Mucosa of stomach (tissue), 1 donor: ENCODE data around the gene IL2RA.
"Not testable (repeated sequence)": the region's sequence is repeated elsewhere in the genome, so short reads cannot be mapped to it uniquely, and the experiment has no call there.

ENCODE experiments used
- H3K27me3 ChIP-seq: one replicate; pipeline ENCODE4 v1.7.0; 2013; ENCODE audit warnings: mild to moderate bottlenecking, low read length; ENCODE audit not compliant: control insufficient read depth, insufficient read depth
- H3K36me3 ChIP-seq: one replicate; pipeline ENCODE4 v1.7.0; 2013; ENCODE audit warnings: low read length; ENCODE audit not compliant: control insufficient read depth, insufficient read depth
- H3K4me1 ChIP-seq: one replicate; pipeline ENCODE4 v1.7.0; 2013; ENCODE audit warnings: mild to moderate bottlenecking, low read length; ENCODE audit not compliant: control insufficient read depth, insufficient read depth
- H3K4me3 ChIP-seq: one replicate; pipeline ENCODE4 v1.7.0; 2013; ENCODE audit warnings: low read length
- H3K9ac ChIP-seq: one replicate; pipeline ENCODE4 v1.7.0; 2013; ENCODE audit warnings: mild to moderate bottlenecking, low read length, moderate library complexity
- H3K9me3 ChIP-seq: one replicate; pipeline ENCODE4 v1.7.0; 2013; ENCODE audit warnings: mild to moderate bottlenecking, low read length, moderate library complexity; ENCODE audit not compliant: control insufficient read depth
- donor health status: Pancreatic carcinoma.

The IL2RA gene

GRCh38 chr10:6011558-6011957, 50.6 kb downstream of the IL2RA start:
- H3K4me3 ChIP-seq: no peak overlapping the region
- no peaks in the 10 kb centered on the region for H3K27me3 ChIP-seq
- H3K9me3 ChIP-seq: no peaks in the 10 kb centered on the region
- H3K9ac ChIP-seq: no peak overlapping the region
- no peaks in the 10 kb centered on the region for H3K36me3 ChIP-seq
- no peaks in the 10 kb centered on the region for H3K4me1 ChIP-seq

GRCh38 chr10:6010569-6010968, 51.6 kb downstream of the IL2RA start:
- Histone ChIP-seq H3K27me3 (no peaks in the 10 kb centered on the region), H3K9ac (no peak overlapping the region), H3K4me1 (no peaks in the 10 kb centered on the region), H3K9me3 (no peaks in the 10 kb centered on the region), H3K36me3 (no peaks in the 10 kb centered on the region), H3K4me3 (no peak overlapping the region)

GRCh38 chr10:6009961-6010360, 52.2 kb downstream of the IL2RA start:
- H3K4me3 ChIP-seq: no peak overlapping the region
- no peaks in the 10 kb centered on the region for H3K27me3 ChIP-seq
- H3K9me3 ChIP-seq: no peaks in the 10 kb centered on the region
- no peak overlapping the region for H3K9ac ChIP-seq
- H3K4me1 ChIP-seq: no peaks in the 10 kb centered on the region
- H3K36me3 ChIP-seq: no peaks in the 10 kb centered on the region

- no peak overlapping the region for H3K4me3 ChIP-seq
- H3K9ac ChIP-seq: no peak overlapping the region
- H3K4me1 ChIP-seq: no peaks in the 10 kb centered on the region
- H3K27me3 ChIP-seq: no peaks in the 10 kb centered on the region
- no peaks in the 10 kb centered on the region for H3K36me3 ChIP-seq
- H3K9me3 ChIP-seq: no peaks in the 10 kb centered on the region
Observed at GRCh38 chr10:6009150-6009549, 53.0 kb downstream of the IL2RA start.

- no peak overlapping the region for H3K9ac ChIP-seq
- no peaks in the 10 kb centered on the region for H3K27me3 ChIP-seq
- H3K36me3 ChIP-seq: no peaks in the 10 kb centered on the region
- no peaks in the 10 kb centered on the region for H3K9me3 ChIP-seq
- no peaks in the 10 kb centered on the region for H3K4me1 ChIP-seq
- no peak overlapping the region for H3K4me3 ChIP-seq
Observed at GRCh38 chr10:6008497-6009142, 53.5 kb downstream of the IL2RA start.

- Histone ChIP-seq H3K4me3 (no peak overlapping the region), H3K4me1 (no peaks in the 10 kb centered on the region), H3K9me3 (no peaks in the 10 kb centered on the region), H3K9ac (no peak overlapping the region), H3K27me3 (no peaks in the 10 kb centered on the region), H3K36me3 (no peaks in the 10 kb centered on the region)
Observed at GRCh38 chr10:6006991-6007390, 55.2 kb downstream of the IL2RA start.

- H3K9ac ChIP-seq: no peak overlapping the region
- H3K4me1 ChIP-seq: no peaks in the 10 kb centered on the region
- H3K9me3 ChIP-seq: no peaks in the 10 kb centered on the region
- H3K36me3 ChIP-seq: no peaks in the 10 kb centered on the region
- no peak overlapping the region for H3K4me3 ChIP-seq
- no peaks in the 10 kb centered on the region for H3K27me3 ChIP-seq
Observed at GRCh38 chr10:6006546-6006945, 55.6 kb downstream of the IL2RA start.

- no peaks in the 10 kb centered on the region for H3K36me3 ChIP-seq
- H3K4me3 ChIP-seq: no peak overlapping the region
- no peaks in the 10 kb centered on the region for H3K9me3 ChIP-seq
- H3K9ac ChIP-seq: no peak overlapping the region
- no peaks in the 10 kb centered on the region for H3K4me1 ChIP-seq
- H3K27me3 ChIP-seq: no peaks in the 10 kb centered on the region
Observed at GRCh38 chr10:6005856-6006395, 56.2 kb downstream of the IL2RA start.

- not testable (repeated sequence) for H3K9me3 ChIP-seq, H3K4me3 ChIP-seq, H3K27me3 ChIP-seq, H3K4me1 ChIP-seq, H3K9ac ChIP-seq, H3K36me3 ChIP-seq
Observed at GRCh38 chr10:6005161-6005804, 56.9 kb downstream of the IL2RA start.

- Histone ChIP-seq H3K9me3 (no peaks in the 10 kb centered on the region), H3K9ac (no peak overlapping the region), H3K27me3 (no peaks in the 10 kb centered on the region), H3K36me3 (no peaks in the 10 kb centered on the region), H3K4me1 (no peaks in the 10 kb centered on the region), H3K4me3 (no peak overlapping the region)
Observed at GRCh38 chr10:6002809-6003510, 59.2 kb downstream of the IL2RA start.

- Histone ChIP-seq H3K27me3 (no peaks in the 10 kb centered on the region), H3K9me3 (no peaks in the 10 kb centered on the region), H3K4me1 (no peaks in the 10 kb centered on the region), H3K36me3 (no peaks in the 10 kb centered on the region), H3K9ac (no peak overlapping the region), H3K4me3 (no peak overlapping the region)
Observed at GRCh38 chr10:5999440-6000165, 62.6 kb downstream of the IL2RA start.

GRCh38 chr10:5996696-5997095, 65.5 kb downstream of the IL2RA start:
- no peaks in the 10 kb centered on the region for H3K27me3 ChIP-seq
- no peak overlapping the region for H3K4me3 ChIP-seq
- no peaks in the 10 kb centered on the region for H3K9me3 ChIP-seq
- H3K4me1 ChIP-seq: no peaks in the 10 kb centered on the region
- no peak overlapping the region for H3K9ac ChIP-seq
- no peaks in the 10 kb centered on the region for H3K36me3 ChIP-seq
